ENCODE data around the gene CMKLR1.

- TF ChIP-seq GATA3 (IDR thresholded peaks at IDR 0.05; ENCODE audit: low read depth, low read length) (no peak), GATA2 (IDR thresholded peaks at IDR 0.05; ENCODE audit: low read depth, low read length) (no peak)
Measured at GRCh38 chr12:108313606-108314351, 25.3 kb downstream of the CMKLR1 start.
